ENCODE measurements around the gene OLFML3. TPM values are rescaled to one million over a fixed set of nuclear protein-coding genes. Genes with fewer than 3 reads are reported as not detected.

OLFML3 gene
- total RNA-seq, 1 donor from 2014 or later = 1.6 TPM

GRCh38 chr1:113981962-113982931, 3.0 kb downstream of the OLFML3 start:
- DNase-seq (ENCODE audit: low read depth) (peak; percentile 34), FAIRE-seq (no peak)
- Histone ChIP-seq H3K27me3 (ENCODE audit: control insufficient read depth, insufficient read depth, low read length) (no peaks in the 10 kb centered on the region), H3K4me3 (ENCODE audit: low read depth, low read length) (no peak overlapping the region), H3K36me3 (ENCODE audit: control insufficient read depth, insufficient read depth, low read length) (no peaks in the 10 kb centered on the region)
- TF ChIP-seq CTCF (IDR thresholded peaks at IDR 0.05; ENCODE audit: insufficient read depth, low read length, severe bottlenecking) = no peak

- H3K36me3 ChIP-seq (ENCODE audit: control insufficient read depth, insufficient read depth, low read length) = no peaks in the 10 kb centered on the region
- H3K27me3 ChIP-seq (ENCODE audit: control insufficient read depth, insufficient read depth, low read length) = no peaks in the 10 kb centered on the region
- DNase-seq (ENCODE audit: low read depth) = no peak
- TF ChIP-seq CTCF (IDR thresholded peaks at IDR 0.05; ENCODE audit: insufficient read depth, low read length, severe bottlenecking) = no peak
- FAIRE-seq = no peak
- H3K4me3 ChIP-seq (ENCODE audit: low read depth, low read length) = no peak overlapping the region
Observed at GRCh38 chr1:113982949-113983348, 3.7 kb downstream of the OLFML3 start.

- Histone ChIP-seq H3K27me3 (ENCODE audit: control insufficient read depth, insufficient read depth, low read length) (no peaks in the 10 kb centered on the region), H3K4me3 (ENCODE audit: low read depth, low read length) (no peak overlapping the region), H3K36me3 (ENCODE audit: control insufficient read depth, insufficient read depth, low read length) (no peaks in the 10 kb centered on the region)
- no peak for TF ChIP-seq CTCF (IDR thresholded peaks at IDR 0.05; ENCODE audit: insufficient read depth, low read length, severe bottlenecking)
- DNase-seq (ENCODE audit: low read depth) (no peak), FAIRE-seq (no peak)
Observed at GRCh38 chr1:113983391-113983790, 4.1 kb downstream of the OLFML3 start.

GRCh38 chr1:113983826-113984225, 4.6 kb downstream of the OLFML3 start:
- peak; percentile 50 for FAIRE-seq

GRCh38 chr1:113984710-113985109, 5.4 kb downstream of the OLFML3 start:
- FAIRE-seq = no peak
- Histone ChIP-seq H3K4me3 (ENCODE audit: low read depth, low read length) (no peak overlapping the region), H3K36me3 (ENCODE audit: control insufficient read depth, insufficient read depth, low read length) (no peaks in the 10 kb centered on the region), H3K27me3 (ENCODE audit: control insufficient read depth, insufficient read depth, low read length) (no peaks in the 10 kb centered on the region)
- no peak for TF ChIP-seq CTCF (IDR thresholded peaks at IDR 0.05; ENCODE audit: insufficient read depth, low read length, severe bottlenecking)
- no peak for DNase-seq (ENCODE audit: low read depth)

More at GRCh38 chr1:113983826-113984225, 4.6 kb downstream of the OLFML3 start:
- peak; percentile 47 for DNase-seq (ENCODE audit: low read depth)
- TF ChIP-seq CTCF (IDR thresholded peaks at IDR 0.05; ENCODE audit: insufficient read depth, low read length, severe bottlenecking) = no peak
- H3K4me3 ChIP-seq (ENCODE audit: low read depth, low read length) = no peak overlapping the region
- H3K27me3 ChIP-seq (ENCODE audit: control insufficient read depth, insufficient read depth, low read length) = no peaks in the 10 kb centered on the region
- no peaks in the 10 kb centered on the region for H3K36me3 ChIP-seq (ENCODE audit: control insufficient read depth, insufficient read depth, low read length)

Data from bronchial epithelial cell (primary cell).